ENCODE measurements around the gene DOCK2.

DNA sequence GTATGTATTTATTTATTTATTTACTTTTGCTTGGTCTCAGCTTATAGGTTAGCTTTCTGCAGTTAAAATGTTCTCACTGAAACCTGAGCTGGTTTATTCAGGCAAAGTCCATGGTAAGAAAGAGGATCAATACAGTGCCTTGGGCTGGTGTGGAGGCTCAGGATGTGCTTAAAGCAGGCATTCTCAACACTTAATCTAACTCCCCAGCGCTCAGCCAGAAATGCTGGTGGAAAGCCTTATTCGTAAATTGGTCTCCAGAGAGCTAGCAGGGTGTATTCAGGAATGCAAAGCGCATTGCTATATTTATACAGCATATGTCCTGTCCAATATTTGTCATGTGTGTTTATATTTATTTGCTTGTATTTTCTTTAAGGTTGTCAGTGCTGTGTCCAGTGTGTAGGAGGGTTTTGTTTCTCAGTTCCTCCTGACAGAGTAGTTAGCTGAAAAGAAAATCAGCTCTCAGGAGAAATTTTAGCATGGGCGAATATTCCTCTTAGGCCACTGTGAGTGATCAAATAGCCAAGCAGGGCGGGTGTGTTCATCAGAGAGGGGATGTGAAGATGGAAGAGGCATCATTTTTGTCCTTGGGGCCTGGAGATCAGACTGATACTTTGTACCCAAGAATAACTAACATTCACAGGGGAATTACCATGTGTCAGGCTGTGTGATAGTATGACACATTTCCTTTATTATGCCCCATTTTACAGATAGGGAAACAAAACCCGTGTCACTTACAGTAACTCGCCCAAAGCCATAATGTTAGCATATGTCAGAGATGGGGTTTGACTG, 65.8 kb downstream of the DOCK2 start:
- TF ChIP-seq EZH2 (IDR thresholded peaks at IDR 0.05; ENCODE audit: insufficient read depth, poor library complexity, severe bottlenecking) (no peak), EZH2phosphoT487 (IDR thresholded peaks at IDR 0.05; ENCODE audit: insufficient read depth, low read depth) (no peak)
